ENCODE measurements around the gene MAPKAPK2. TPM values are rescaled to one million over a fixed set of nuclear protein-coding genes. Genes with fewer than 3 reads are reported as not detected.
A peak's percentile ranks its signal among the peaks of the same experiment; 100 is the strongest.
"Not testable (repeated sequence)": the region's sequence is repeated elsewhere in the genome, so short reads cannot be mapped to it uniquely, and the experiment has no call there.

Gene MAPKAPK2
- total RNA-seq, 1 donor from 2014 or later, result 69.8 TPM

GRCh38 chr1:206744683-206745082 is 60.0 kb downstream of the MAPKAPK2 start:
- DNase-seq (ENCODE audit: low spot score), result no peak

- no peak for DNase-seq (ENCODE audit: low spot score)
Observed at GRCh38 chr1:206745301-206745700, 60.6 kb downstream of the MAPKAPK2 start.

GRCh38 chr1:206748348-206749030 is 63.8 kb downstream of the MAPKAPK2 start:
- DNase-seq (ENCODE audit: low spot score), result no peak

- DNase-seq (ENCODE audit: low spot score), result no peak
Observed at GRCh38 chr1:206751891-206752290, 67.2 kb downstream of the MAPKAPK2 start.

- DNase-seq (ENCODE audit: low spot score), result no peak
Observed at GRCh38 chr1:206752481-206752880, 67.8 kb downstream of the MAPKAPK2 start.

- no peak for DNase-seq (ENCODE audit: low spot score)
Observed at GRCh38 chr1:206753141-206753540, 68.4 kb downstream of the MAPKAPK2 start.

- DNase-seq (ENCODE audit: low spot score), result no peak
Observed at GRCh38 chr1:206754011-206754410, 69.3 kb downstream of the MAPKAPK2 start.

GRCh38 chr1:206757524-206758266 is 73.0 kb downstream of the MAPKAPK2 start:
- no peak for DNase-seq (ENCODE audit: low spot score)

- DNase-seq (ENCODE audit: low spot score), result no peak
Observed at GRCh38 chr1:206760590-206760989, 75.9 kb downstream of the MAPKAPK2 start.

- no peak for DNase-seq (ENCODE audit: low spot score)
Observed at GRCh38 chr1:206761159-206761768, 76.6 kb downstream of the MAPKAPK2 start.

GRCh38 chr1:206762741-206763364 is 78.1 kb downstream of the MAPKAPK2 start:
- DNase-seq (ENCODE audit: low spot score), result not testable (repeated sequence)

GRCh38 chr1:206765771-206766170 is 81.1 kb downstream of the MAPKAPK2 start:
- not testable (repeated sequence) for DNase-seq (ENCODE audit: low spot score)

- DNase-seq (ENCODE audit: low spot score), result peak; percentile 63
Observed at GRCh38 chr1:206766251-206766856, 81.6 kb downstream of the MAPKAPK2 start.

GRCh38 chr1:206768472-206769303 is 84.0 kb downstream of the MAPKAPK2 start:
- DNase-seq (ENCODE audit: low spot score), result no peak

GRCh38 chr1:206769304-206769731 is 84.6 kb downstream of the MAPKAPK2 start:
- no peak for DNase-seq (ENCODE audit: low spot score)

GRCh38 chr1:206770531-206771337 is 86.0 kb downstream of the MAPKAPK2 start, which contains the start of gene IL19:
IL19 (plus strand) TSS chr1:206770773; CDS start chr1:206836663, 65,890 bp downstream.
- DNase-seq (ENCODE audit: low spot score), result no peak

GRCh38 chr1:206771338-206771692 is 86.6 kb downstream of the MAPKAPK2 start:
- no peak for DNase-seq (ENCODE audit: low spot score)

GRCh38 chr1:206772243-206772937 is 87.7 kb downstream of the MAPKAPK2 start, which contains the start of gene IL10:
IL10 (minus strand) TSS chr1:206772494; CDS start chr1:206772435, 59 bp downstream.
- no peak for DNase-seq (ENCODE audit: low spot score)

- DNase-seq (ENCODE audit: low spot score), result no peak
Observed at GRCh38 chr1:206774093-206774492, 89.4 kb downstream of the MAPKAPK2 start.
